Posterior vena cava (tissue), 2 donors: Measurements from ENCODE around the gene SKIC2. TPM values are rescaled to one million over a fixed set of nuclear protein-coding genes. Genes with fewer than 3 reads are reported as not detected.

ENCODE experiments used
- microRNA-seq, 2 donors: library from miRNA; unstranded; fragments of <30 nt; microRNA quantifications; one replicate each; pipeline ENCODE4 v1.2.0, GENCODE V29; 2020 to 2021; ENCODE audit warnings: borderline microRNAs expressed in 2 of 2
- total RNA-seq, 2 donors: library from RNA; stranded (reverse); fragmentation: NEBNext Ultra II Directional; extraction: Animal tissue kit (Norgen Biotek cat#: 25700); gene quantifications; one replicate each; pipeline ENCODE4 v1.2.1, GENCODE V29; 2021
- donor health status: DM: yes; HTN: yes; CAD: no.
- donor health status: DM: yes; HTN: yes; CAD: no.

The SKIC2 gene
- total RNA-seq, 2 donors from 2014 or later, result 41.6 to 42.9 TPM

Small RNA genes lying within 50 kb of the gene (microRNA-seq; reads per million reads assigned to microRNA genes)
- gene MIR1236, result 0.26 to 0.32 reads per million in 2 donors

Other genes with a start within 250 kb of the SKIC2 start
- gene LY6G6D, start 243.8 kb upstream of the SKIC2 start, total RNA-seq, result not detected
- gene LY6G6C, start 237.4 kb upstream of the SKIC2 start, total RNA-seq, result not detected
- gene MPIG6B, start 235.8 kb upstream of the SKIC2 start, total RNA-seq, result 1 to 10 TPM in 1 of 2 donors, under 1 TPM in 1; 0.52 to 1.1 TPM
- gene DDAH2, start 229.9 kb upstream of the SKIC2 start, total RNA-seq, result 10 to 100 TPM; 88.3 to 97.4 TPM
- gene CLIC1, start 222.6 kb upstream of the SKIC2 start, total RNA-seq, result 100 to 1,000 TPM; 272 to 402 TPM
- 1 to 10 TPM; 7.7 to 9.8 TPM for gene MSH5, start 219.2 kb upstream of the SKIC2 start, total RNA-seq
- gene SAPCD1, start 196.5 kb upstream of the SKIC2 start, total RNA-seq, result not detected
- under 1 TPM; 0.37 to 0.48 TPM for gene VWA7, start 181.8 kb upstream of the SKIC2 start, total RNA-seq
- gene VARS1, start 163.4 kb upstream of the SKIC2 start, total RNA-seq, result 10 to 100 TPM; 49.0 to 60.8 TPM
- gene LSM2, start 152.2 kb upstream of the SKIC2 start, total RNA-seq, result 10 to 100 TPM; 38.7 to 39.7 TPM
- 1 to 10 TPM; 1.4 to 1.7 TPM for gene HSPA1L, start 143.9 kb upstream of the SKIC2 start, total RNA-seq
- 100 to 1,000 TPM; 157 to 187 TPM for gene HSPA1A, start 143.6 kb upstream of the SKIC2 start, total RNA-seq
- gene HSPA1B, start 131.4 kb upstream of the SKIC2 start, total RNA-seq, result 100 to 1,000 TPM in 1 of 2 donors, 10 to 100 TPM in 1; 89.8 to 106 TPM
- gene NEU1, start 96.4 kb upstream of the SKIC2 start, total RNA-seq, result 10 to 100 TPM; 22.2 to 29.0 TPM
- gene SLC44A4, start 80.2 kb upstream of the SKIC2 start, total RNA-seq, result under 1 TPM; 0.33 to 0.65 TPM
- 10 to 100 TPM; 24.0 to 26.8 TPM for gene EHMT2, start 61.5 kb upstream of the SKIC2 start, total RNA-seq
- 1 to 10 TPM; 3.6 to 4.2 TPM for gene ZBTB12, start 57.1 kb upstream of the SKIC2 start, total RNA-seq
- 10 to 100 TPM; 14.0 to 59.6 TPM for gene C2, start 31.5 kb upstream of the SKIC2 start, total RNA-seq
- 10 to 100 TPM; 35.8 to 83.3 TPM for gene CFB, start 13.1 kb upstream of the SKIC2 start, total RNA-seq
- 10 to 100 TPM; 41.6 to 52.0 TPM for gene NELFE, start 204 bp upstream of the SKIC2 start, total RNA-seq
- gene DXO, start 13.0 kb downstream of the SKIC2 start, total RNA-seq, result 10 to 100 TPM; 14.5 to 15.5 TPM
- 10 to 100 TPM; 27.5 to 51.7 TPM for gene C4A, start 22.9 kb downstream of the SKIC2 start, total RNA-seq
- 100 to 1,000 TPM in 1 of 2 donors, 10 to 100 TPM in 1; 45.4 to 121 TPM for gene C4B, start 55.6 kb downstream of the SKIC2 start, total RNA-seq
- 1 to 10 TPM in 1 of 2 donors, under 1 TPM in 1; 0.56 to 2.5 TPM for gene CYP21A2, start 79.2 kb downstream of the SKIC2 start, total RNA-seq
- 100 to 1,000 TPM; 189 to 407 TPM for gene TNXB, start 150.2 kb downstream of the SKIC2 start, total RNA-seq
- 10 to 100 TPM; 39.0 to 63.1 TPM for gene ATF6B, start 169.1 kb downstream of the SKIC2 start, total RNA-seq
- gene FKBPL, start 171.1 kb downstream of the SKIC2 start, total RNA-seq, result 1 to 10 TPM; 2.0 to 2.8 TPM
- gene PRRT1, start 192.8 kb downstream of the SKIC2 start, total RNA-seq, result 1 to 10 TPM; 2.6 to 3.6 TPM
- gene PPT2, start 195.0 kb downstream of the SKIC2 start, total RNA-seq, result 10 to 100 TPM; 14.2 to 18.4 TPM
- gene EGFL8, start 205.4 kb downstream of the SKIC2 start, total RNA-seq, result 10 to 100 TPM; 16.9 to 19.2 TPM
- gene AGPAT1, start 216.9 kb downstream of the SKIC2 start, total RNA-seq, result 10 to 100 TPM; 42.0 to 53.3 TPM
- 10 to 100 TPM; 43.2 to 46.7 TPM for gene RNF5, start 219.2 kb downstream of the SKIC2 start, total RNA-seq
- 1 to 10 TPM; 4.6 to 7.3 TPM for gene AGER, start 225.1 kb downstream of the SKIC2 start, total RNA-seq
- gene PBX2, start 231.0 kb downstream of the SKIC2 start, total RNA-seq, result 10 to 100 TPM; 49.4 to 53.1 TPM
- gene GPSM3, start 233.5 kb downstream of the SKIC2 start, total RNA-seq, result 10 to 100 TPM; 15.4 to 22.1 TPM